IPS-15b (cell line): ENCODE measurements around the gene SEPSECS.

Experiments
- H3K27me3 ChIP-seq: one replicate; pipeline ENCODE4 v1.6.1; 2013; ENCODE audit warnings: low read length; ENCODE audit not compliant: control insufficient read depth, insufficient read depth
- H3K36me3 ChIP-seq: one replicate; pipeline ENCODE4 v1.6.1; 2013; ENCODE audit warnings: low read length; ENCODE audit not compliant: control insufficient read depth, insufficient read depth
- H3K4me1 ChIP-seq: one replicate; pipeline ENCODE4 v1.6.1; 2013; ENCODE audit warnings: mild to moderate bottlenecking, low read length; ENCODE audit not compliant: control insufficient read depth, insufficient read depth
- H3K4me3 ChIP-seq: one replicate; pipeline ENCODE4 v1.5.1; 2013; ENCODE audit warnings: low read depth, low read length
- H3K9ac ChIP-seq: one replicate; pipeline ENCODE4 v1.6.1; 2013; ENCODE audit warnings: low read depth, mild to moderate bottlenecking, low read length
- H3K9me3 ChIP-seq: one replicate; pipeline ENCODE4 v1.6.1; 2013; ENCODE audit warnings: mild to moderate bottlenecking, low read length; ENCODE audit not compliant: control insufficient read depth, insufficient read depth

The SEPSECS gene

GRCh38 chr4:25117716-25118472 is 42.4 kb downstream of the SEPSECS start:
- Histone ChIP-seq H3K4me1 (no peaks in the 10 kb centered on the region), H3K27me3 (no peaks in the 10 kb centered on the region), H3K4me3 (no peak overlapping the region), H3K36me3 (no peaks in the 10 kb centered on the region), H3K9me3 (no peaks in the 10 kb centered on the region), H3K9ac (no peak overlapping the region)

GRCh38 chr4:25117274-25117673 is 43.0 kb downstream of the SEPSECS start:
- Histone ChIP-seq H3K4me3 (no peak overlapping the region), H3K9me3 (no peaks in the 10 kb centered on the region), H3K36me3 (no peaks in the 10 kb centered on the region), H3K4me1 (no peaks in the 10 kb centered on the region), H3K9ac (no peak overlapping the region), H3K27me3 (no peaks in the 10 kb centered on the region)

GRCh38 chr4:25113915-25114904 is 46.0 kb downstream of the SEPSECS start:
- Histone ChIP-seq H3K4me1 (no peaks in the 10 kb centered on the region), H3K9ac (no peak overlapping the region), H3K4me3 (no peak overlapping the region), H3K9me3 (no peaks in the 10 kb centered on the region), H3K36me3 (no peaks in the 10 kb centered on the region), H3K27me3 (no peaks in the 10 kb centered on the region)

GRCh38 chr4:25112995-25113380 is 47.3 kb downstream of the SEPSECS start:
- H3K36me3 ChIP-seq = no peaks in the 10 kb centered on the region
- H3K27me3 ChIP-seq = no peaks in the 10 kb centered on the region
- no peaks in the 10 kb centered on the region for H3K4me1 ChIP-seq
- H3K9me3 ChIP-seq = no peaks in the 10 kb centered on the region
- H3K4me3 ChIP-seq = no peak overlapping the region
- H3K9ac ChIP-seq = no peak overlapping the region

- no peaks in the 10 kb centered on the region for H3K9me3 ChIP-seq
- H3K36me3 ChIP-seq = no peaks in the 10 kb centered on the region
- H3K9ac ChIP-seq = no peak overlapping the region
- no peak overlapping the region for H3K4me3 ChIP-seq
- H3K27me3 ChIP-seq = no peaks in the 10 kb centered on the region
- H3K4me1 ChIP-seq = no peaks in the 10 kb centered on the region
Measured at GRCh38 chr4:25112366-25112994, 47.8 kb downstream of the SEPSECS start.

- H3K4me1 ChIP-seq = no peaks in the 10 kb centered on the region
- H3K9me3 ChIP-seq = no peaks in the 10 kb centered on the region
- H3K4me3 ChIP-seq = no peak overlapping the region
- no peak overlapping the region for H3K9ac ChIP-seq
- H3K27me3 ChIP-seq = no peaks in the 10 kb centered on the region
- H3K36me3 ChIP-seq = no peaks in the 10 kb centered on the region
Measured at GRCh38 chr4:25111648-25112196, 48.5 kb downstream of the SEPSECS start.

GRCh38 chr4:25110527-25111329 is 49.5 kb downstream of the SEPSECS start:
- H3K4me3 ChIP-seq = no peak overlapping the region

GRCh38 chr4:25109511-25109910 is 50.7 kb downstream of the SEPSECS start:
- H3K27me3 ChIP-seq = no peaks in the 10 kb centered on the region

More at GRCh38 chr4:25110527-25111329, 49.5 kb downstream of the SEPSECS start:
- H3K36me3 ChIP-seq = no peaks in the 10 kb centered on the region
- no peak overlapping the region for H3K9ac ChIP-seq
- H3K4me1 ChIP-seq = no peaks in the 10 kb centered on the region
- no peaks in the 10 kb centered on the region for H3K27me3 ChIP-seq
- no peaks in the 10 kb centered on the region for H3K9me3 ChIP-seq

GRCh38 chr4:25108556-25108955 is 51.7 kb downstream of the SEPSECS start:
- Histone ChIP-seq H3K27me3 (no peaks in the 10 kb centered on the region), H3K4me1 (no peaks in the 10 kb centered on the region), H3K4me3 (no peak overlapping the region), H3K9ac (no peak overlapping the region), H3K36me3 (no peaks in the 10 kb centered on the region), H3K9me3 (no peaks in the 10 kb centered on the region)

More at GRCh38 chr4:25109511-25109910, 50.7 kb downstream of the SEPSECS start:
- no peaks in the 10 kb centered on the region for H3K36me3 ChIP-seq
- no peaks in the 10 kb centered on the region for H3K9me3 ChIP-seq
- H3K9ac ChIP-seq = no peak overlapping the region
- H3K4me1 ChIP-seq = no peaks in the 10 kb centered on the region
- no peak overlapping the region for H3K4me3 ChIP-seq

- H3K27me3 ChIP-seq = no peaks in the 10 kb centered on the region
- H3K36me3 ChIP-seq = no peaks in the 10 kb centered on the region
- H3K4me1 ChIP-seq = no peaks in the 10 kb centered on the region
- no peak overlapping the region for H3K4me3 ChIP-seq
- H3K9me3 ChIP-seq = no peaks in the 10 kb centered on the region
- no peak overlapping the region for H3K9ac ChIP-seq
Measured at GRCh38 chr4:25107827-25108516, 52.3 kb downstream of the SEPSECS start.
